A673 (cell line): ENCODE results near the gene IL20RA.

Experiments
- EZH2 ChIP-seq: fragments of 200-600 bp; sonication (generic); IDR thresholded peaks from 2 replicates; pipeline ENCODE4 v1.6.1; 2017; ENCODE audit warnings: borderline replicate concordance, low read depth, mild to moderate bottlenecking, mixed read lengths, antibody characterized with exemption, low read length; ENCODE audit not compliant: poor library complexity, severe bottlenecking
- TF ChIP-seq, protein P1 (sequence below): fragments of 300-800, 200-600 bp; sonication (generic); conservative IDR thresholded peaks from 2 replicates; pipeline ENCODE4 v1.5.1; 2017; ENCODE audit warnings: low read depth, mild to moderate bottlenecking, antibody characterized with exemption, low read length, moderate library complexity, mixed read lengths

DNA sequence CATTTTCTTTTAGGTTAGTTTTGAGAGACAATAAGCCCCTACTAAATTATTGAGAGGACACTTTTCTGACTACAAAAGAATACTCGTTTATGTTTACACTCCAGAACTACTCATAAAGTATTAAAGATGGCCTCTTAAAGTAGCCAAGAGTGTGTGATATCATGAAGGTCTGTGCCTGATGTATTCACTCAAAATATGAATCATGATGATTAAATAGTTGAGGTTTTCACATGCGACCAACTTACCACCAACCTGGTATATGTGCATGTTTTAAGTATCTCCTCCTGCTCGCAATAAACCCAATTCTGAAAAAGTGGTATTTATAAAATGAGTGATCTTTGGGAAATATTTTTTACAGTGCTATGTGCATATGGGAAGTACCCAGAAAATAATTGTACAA, 43.9 kb downstream of the IL20RA start:
- TF ChIP-seq, protein P1, sequence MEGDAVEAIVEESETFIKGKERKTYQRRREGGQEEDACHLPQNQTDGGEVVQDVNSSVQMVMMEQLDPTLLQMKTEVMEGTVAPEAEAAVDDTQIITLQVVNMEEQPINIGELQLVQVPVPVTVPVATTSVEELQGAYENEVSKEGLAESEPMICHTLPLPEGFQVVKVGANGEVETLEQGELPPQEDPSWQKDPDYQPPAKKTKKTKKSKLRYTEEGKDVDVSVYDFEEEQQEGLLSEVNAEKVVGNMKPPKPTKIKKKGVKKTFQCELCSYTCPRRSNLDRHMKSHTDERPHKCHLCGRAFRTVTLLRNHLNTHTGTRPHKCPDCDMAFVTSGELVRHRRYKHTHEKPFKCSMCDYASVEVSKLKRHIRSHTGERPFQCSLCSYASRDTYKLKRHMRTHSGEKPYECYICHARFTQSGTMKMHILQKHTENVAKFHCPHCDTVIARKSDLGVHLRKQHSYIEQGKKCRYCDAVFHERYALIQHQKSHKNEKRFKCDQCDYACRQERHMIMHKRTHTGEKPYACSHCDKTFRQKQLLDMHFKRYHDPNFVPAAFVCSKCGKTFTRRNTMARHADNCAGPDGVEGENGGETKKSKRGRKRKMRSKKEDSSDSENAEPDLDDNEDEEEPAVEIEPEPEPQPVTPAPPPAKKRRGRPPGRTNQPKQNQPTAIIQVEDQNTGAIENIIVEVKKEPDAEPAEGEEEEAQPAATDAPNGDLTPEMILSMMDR = no peak
- no peak for TF ChIP-seq EZH2
